HFF-Myc (cell line): ENCODE measurements around the gene SH3BGR.

Experiments used
- DNase-seq: peaks from one replicate; pipeline ENCODE4 v3.0.0-alpha.2; 2011; ENCODE audit warnings: low read depth; ENCODE audit errors: extremely low read depth
- H3K4me3 ChIP-seq: replicated peaks from 2 replicates; pipeline ENCODE4 v1.5.1; 2011; ENCODE audit warnings: low read depth, mild to moderate bottlenecking, control low read depth, low read length
- TF ChIP-seq, protein P1 (sequence below): IDR thresholded peaks from 2 replicates; pipeline ENCODE4 v1.5.1; 2012; ENCODE audit warnings: mild to moderate bottlenecking, low read depth, low read length, control low read depth; ENCODE audit errors: missing control alignments

SH3BGR gene

DNA sequence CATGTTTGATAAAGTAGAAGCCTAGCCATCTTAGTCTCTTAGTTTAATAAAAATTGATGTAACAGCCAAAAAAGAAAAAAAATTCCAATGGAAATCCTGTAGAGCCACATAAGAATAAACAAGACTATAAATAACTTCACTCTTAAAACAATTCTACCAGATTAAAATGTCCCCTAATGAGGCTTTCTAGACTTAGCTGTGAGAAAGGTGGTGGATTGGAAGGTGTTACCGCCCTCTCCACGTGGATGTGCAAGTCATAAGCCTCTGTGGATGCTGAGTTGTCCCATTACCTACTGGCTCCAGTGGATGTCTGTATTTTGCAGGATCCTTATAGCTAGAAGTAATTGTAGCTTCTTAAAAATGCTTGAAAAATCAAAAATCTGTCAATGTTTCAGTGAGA, 20.8 kb upstream of the SH3BGR start:
- TF ChIP-seq, protein P1, sequence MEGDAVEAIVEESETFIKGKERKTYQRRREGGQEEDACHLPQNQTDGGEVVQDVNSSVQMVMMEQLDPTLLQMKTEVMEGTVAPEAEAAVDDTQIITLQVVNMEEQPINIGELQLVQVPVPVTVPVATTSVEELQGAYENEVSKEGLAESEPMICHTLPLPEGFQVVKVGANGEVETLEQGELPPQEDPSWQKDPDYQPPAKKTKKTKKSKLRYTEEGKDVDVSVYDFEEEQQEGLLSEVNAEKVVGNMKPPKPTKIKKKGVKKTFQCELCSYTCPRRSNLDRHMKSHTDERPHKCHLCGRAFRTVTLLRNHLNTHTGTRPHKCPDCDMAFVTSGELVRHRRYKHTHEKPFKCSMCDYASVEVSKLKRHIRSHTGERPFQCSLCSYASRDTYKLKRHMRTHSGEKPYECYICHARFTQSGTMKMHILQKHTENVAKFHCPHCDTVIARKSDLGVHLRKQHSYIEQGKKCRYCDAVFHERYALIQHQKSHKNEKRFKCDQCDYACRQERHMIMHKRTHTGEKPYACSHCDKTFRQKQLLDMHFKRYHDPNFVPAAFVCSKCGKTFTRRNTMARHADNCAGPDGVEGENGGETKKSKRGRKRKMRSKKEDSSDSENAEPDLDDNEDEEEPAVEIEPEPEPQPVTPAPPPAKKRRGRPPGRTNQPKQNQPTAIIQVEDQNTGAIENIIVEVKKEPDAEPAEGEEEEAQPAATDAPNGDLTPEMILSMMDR = no peak
- no peak for DNase-seq
- no peak overlapping the region for H3K4me3 ChIP-seq

DNA sequence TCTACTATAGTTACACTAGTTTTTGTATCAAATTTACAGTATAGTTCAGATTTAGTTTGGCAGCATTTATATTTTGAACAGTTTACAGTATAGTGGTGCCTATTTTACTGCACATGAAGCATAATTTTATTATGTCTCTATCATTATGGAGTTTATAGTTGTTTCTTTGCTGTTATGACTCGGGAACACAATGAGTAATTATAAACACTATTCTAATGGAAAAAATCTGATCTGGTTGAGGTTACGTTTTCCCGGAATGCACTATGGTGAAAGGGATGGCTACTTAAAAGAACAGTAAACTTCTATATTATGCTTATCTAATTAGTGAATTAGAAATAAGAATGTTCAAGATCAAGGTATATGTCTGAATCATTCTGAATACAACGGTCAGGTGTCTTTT, 16.8 kb upstream of the SH3BGR start:
- TF ChIP-seq, protein P1 = no peak
- no peak for DNase-seq
- H3K4me3 ChIP-seq = no peak overlapping the region

DNA sequence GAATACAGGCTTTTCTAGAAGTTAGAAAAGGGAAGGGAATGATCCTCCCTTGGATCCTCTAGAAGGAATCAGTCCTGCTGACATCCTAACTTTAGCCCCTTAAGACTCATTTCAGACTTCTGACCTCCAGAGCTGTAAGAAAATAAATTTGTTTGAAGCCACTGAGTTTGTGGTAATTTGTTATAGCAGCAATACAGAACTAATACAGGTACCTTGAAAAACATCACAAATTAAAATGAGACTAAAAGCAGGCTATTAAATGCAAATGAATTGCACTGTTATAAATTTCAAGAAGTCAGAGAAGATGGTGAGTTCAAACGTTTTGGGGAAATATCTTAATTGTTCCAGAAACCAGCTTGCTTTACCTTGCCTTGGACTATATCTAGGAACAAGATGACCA, 12.5 kb upstream of the SH3BGR start:
- H3K4me3 ChIP-seq = no peak overlapping the region
- TF ChIP-seq, protein P1 = no peak
- no peak for DNase-seq

DNA sequence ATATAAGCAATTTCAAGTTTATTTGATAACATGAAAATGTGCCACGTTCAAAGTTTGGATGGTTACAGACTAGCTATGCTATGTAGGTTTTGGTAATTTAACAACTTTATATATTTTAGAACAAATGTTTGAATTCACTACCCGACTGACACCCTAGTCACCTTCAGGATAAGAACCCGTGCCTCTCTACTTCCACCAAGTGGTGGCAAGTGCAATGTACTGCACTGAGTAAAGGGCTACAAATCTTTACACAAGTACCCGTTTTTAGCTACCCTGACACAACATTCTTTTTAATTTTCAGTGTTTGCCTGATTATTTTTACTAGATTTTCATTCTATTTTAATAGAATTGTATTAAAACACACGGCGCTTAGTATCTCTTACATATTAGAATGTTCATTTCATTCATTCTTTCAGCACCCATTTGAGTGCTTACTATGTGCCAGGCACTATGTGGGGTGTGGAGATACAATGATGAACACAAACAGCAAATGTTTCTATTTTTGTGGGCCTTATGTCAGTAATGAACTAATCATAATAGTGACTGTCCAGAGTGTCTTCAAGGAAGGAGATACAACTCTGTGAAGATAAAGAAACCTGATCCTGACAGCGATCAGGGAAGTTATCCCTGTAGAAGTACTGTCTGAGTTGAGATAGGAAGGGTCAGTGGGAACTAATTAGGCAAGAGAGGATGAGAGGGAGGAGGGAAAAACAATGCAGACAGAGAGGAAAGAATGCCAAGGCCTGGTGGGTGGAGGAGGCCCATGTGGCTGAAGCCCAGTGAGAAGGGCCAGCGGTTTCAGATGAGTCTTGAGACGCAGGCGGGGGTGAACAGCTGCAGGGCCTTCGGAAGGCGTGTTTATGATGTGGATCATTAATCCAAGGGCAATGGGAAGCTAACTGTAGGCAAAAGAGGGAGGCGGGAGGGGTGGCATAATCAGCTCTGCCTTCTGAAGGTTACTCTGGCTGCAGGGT, 10.0 kb upstream of the SH3BGR start:
- TF ChIP-seq, protein P1 = peak; percentile 76
- DNase-seq = no peak
- H3K4me3 ChIP-seq = no peak overlapping the region

DNA sequence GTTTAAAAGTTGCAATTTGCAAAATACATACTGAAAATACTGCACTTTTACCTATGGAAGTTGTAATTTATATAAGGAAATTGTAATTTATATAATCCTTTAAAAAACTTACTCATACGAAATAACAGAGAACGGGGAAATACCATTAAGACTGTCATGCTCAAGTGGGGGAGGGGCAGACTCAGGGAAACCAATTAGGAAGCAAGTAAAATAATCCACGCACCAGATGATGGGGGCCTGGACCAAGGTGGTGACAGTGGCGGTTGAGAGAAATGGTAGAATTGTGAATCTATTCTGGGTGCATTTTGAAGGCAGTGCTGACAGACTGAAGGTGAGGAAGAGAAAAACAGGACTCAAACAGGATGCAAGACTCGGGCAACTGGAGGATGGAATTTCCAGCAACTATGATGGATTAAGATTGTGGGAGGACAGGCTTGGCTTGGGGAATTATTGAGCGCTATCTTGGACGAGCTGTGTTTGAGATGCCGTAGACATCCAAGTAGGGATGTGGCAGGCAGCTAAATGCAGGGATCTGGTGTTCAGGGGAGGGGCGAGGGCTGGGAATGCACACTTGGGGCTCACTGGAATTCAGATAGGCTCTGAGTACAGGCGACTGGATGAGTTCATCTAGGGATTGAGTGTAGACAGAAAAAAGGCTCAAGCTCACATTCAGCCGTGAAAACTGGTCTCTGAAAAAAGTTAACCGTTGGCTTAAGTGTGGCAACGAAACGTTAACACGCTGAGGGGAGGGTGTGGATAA, 7.2 kb upstream of the SH3BGR start:
- TF ChIP-seq, protein P1 = no peak
- peak overlapping the region; percentile 89 for H3K4me3 ChIP-seq
- DNase-seq = no peak

GRCh38 chr21:39445321-39446269, 6.2 kb upstream of the SH3BGR start, which contains the start of gene LCA5L:
TSS of gene LCA5L (minus strand) at chr21:39445778. CDS start at chr21:39428493, 17,285 bp downstream.
- H3K4me3 ChIP-seq = peak within 1 kb of the TSS; percentile 89
- peak; percentile 69 for DNase-seq
- TF ChIP-seq, protein P1 = no peak
